HG03565 (cell line): ENCODE results near the gene XYLB.
"Not testable (repeated sequence)": the region's sequence is repeated elsewhere in the genome, so short reads cannot be mapped to it uniquely, and the experiment has no call there.

ENCODE experiments used
- ATAC-seq: cut with Tn5 transposase; IDR thresholded peaks from one replicate; pipeline ENCODE4 v1.9.1; 2021; ENCODE audit warnings: mild to moderate bottlenecking, moderate library complexity; ENCODE audit not compliant: unreplicated experiment

XYLB gene

DNA sequence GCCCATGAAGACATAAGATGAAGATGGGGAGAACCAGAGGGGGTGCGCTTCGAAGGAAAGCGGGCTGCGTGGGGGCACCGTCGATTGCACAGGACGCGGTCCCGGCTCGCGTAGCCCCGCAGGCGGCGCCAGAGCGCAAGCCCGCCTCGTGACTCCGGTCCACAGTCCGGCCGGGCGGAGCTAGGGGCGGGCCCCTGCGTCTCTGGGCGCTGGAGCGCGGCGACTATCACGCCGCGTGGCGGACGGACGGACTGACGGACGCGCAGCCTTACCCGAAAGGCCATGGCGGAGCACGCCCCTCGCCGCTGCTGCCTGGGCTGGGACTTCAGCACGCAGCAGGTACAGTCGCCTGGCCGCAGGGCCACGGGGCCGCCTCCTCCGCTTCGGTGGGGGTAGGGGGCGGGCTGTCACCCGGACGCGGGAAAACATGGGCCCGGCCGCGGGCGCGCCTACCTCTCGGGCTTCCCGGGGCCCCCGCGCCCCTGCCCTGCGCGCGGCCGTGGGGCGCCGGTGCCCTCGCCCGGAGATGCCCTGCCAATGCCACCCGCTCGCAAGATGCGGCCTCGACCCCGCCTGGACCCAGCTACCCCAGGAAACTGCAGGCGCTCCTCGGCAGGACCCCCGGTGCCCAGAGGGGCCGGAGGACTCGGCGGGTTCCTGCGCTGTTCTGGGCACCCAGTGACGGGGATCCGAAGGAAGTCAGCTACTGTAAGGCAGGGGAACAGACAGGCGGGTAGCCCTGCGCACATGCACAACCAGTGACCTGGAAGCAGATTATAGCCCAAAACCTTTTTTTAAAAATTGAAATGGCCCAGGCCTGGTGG, at the start of gene XYLB:
TSS of gene XYLB (plus strand) at position 199 of the 824 bp plus-strand sequence. CDS start at position 283, 84 bp downstream.
- peak; percentile 97 for ATAC-seq

- ATAC-seq = not testable (repeated sequence)
Measured at GRCh38 chr3:38297053-38297452, 49.5 kb upstream of the XYLB start.

GRCh38 chr3:38297537-38297936, 49.0 kb upstream of the XYLB start:
- no peak for ATAC-seq

DNA sequence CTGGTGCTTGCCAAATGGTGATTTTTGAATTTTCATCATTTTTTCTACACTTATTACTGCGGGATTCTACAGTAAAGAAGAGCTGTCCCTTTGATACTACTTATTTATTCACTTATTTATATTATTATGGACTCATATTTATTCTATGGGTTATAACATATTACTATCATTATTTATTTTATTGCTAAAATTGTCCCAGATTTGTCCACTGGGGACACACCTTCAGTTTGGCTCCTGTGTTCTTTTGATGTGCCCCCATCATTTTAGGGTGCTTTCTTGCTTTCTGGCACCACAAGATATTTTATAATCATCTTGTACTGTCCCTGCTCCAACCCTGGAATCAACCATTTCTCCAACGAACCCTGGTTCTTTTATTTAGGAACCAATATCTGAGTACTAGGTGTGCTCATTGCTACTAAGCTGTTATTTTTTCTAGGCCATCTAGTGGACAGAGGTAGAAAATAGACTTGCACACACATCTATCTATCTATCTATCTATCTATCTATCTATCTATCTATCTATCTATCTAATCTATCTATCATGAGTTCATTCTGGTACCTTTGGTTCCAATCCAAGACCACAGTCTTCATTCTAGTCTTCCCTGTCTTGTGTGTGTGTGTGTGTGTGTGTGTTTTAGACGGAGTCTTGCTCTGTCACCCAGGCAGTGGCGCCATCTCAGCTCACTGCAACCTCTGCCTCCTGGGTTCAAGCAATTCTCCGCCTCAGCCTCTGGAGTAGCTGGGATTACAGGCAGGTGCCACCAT, 48.5 kb upstream of the XYLB start:
- ATAC-seq = no peak

GRCh38 chr3:38306941-38307340, 39.6 kb upstream of the XYLB start:
- no peak for ATAC-seq

- ATAC-seq = no peak
Measured at GRCh38 chr3:38307599-38307998, 39.0 kb upstream of the XYLB start.

- no peak for ATAC-seq
Measured at GRCh38 chr3:38308456-38308855, 38.1 kb upstream of the XYLB start.

DNA sequence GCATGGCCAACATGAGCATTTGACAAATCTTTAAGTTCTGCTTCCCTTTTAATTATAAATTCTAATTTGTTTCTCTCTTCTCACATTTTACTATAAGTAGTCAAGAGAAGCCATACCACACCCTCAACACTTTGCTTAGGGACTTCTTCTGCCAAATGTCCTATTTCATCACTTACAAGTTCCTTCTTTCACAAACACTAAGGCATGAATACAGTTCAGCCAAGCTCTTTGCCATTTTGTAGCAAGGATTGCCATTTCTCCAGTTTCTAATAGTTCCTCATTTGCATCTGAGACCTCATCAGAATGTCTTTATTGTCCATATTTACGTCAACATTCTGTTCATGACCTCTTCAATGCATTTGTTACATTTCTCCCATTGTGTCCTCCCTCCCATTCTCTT, 35.1 kb upstream of the XYLB start:
- ATAC-seq = no peak

DNA sequence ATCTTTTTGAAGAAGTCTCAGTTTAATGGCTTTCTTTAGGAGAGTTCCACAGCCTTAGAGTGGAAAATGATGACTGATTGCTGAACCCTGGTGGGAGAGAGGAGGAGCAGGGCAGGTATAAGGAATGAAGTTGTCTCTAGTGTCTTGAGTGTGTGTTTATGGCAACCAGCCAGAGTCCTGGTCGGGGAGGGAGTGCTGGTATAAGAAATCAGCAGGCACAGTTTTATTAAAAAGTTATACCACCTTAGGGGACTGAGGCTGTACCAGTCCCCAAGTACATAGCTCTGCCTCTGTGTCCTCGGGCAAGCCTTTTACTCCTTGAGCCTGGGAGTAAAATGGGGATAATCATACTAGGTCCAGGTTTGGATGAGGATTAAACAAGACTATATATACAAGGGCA, 34.6 kb upstream of the XYLB start:
- ATAC-seq = no peak

DNA sequence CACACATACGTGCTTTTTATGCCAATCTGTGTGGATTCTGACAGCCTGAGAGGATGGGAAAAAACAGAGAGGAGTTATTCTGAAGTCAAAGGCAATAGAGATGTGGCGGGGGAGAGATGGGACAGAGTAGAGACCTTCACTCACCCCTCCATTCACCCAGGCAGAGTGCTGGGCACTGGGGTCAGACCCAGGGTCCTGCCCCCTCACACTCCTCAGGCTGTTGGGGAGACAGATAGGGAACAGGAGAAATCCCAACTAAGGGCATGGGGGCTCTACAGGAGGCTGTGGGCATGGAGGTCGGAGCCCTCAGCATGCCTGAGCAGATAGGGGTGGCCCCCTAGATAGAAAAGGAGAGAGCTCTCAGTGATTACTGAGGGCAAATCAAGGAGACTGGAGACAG, 34.2 kb upstream of the XYLB start:
- no peak for ATAC-seq

DNA sequence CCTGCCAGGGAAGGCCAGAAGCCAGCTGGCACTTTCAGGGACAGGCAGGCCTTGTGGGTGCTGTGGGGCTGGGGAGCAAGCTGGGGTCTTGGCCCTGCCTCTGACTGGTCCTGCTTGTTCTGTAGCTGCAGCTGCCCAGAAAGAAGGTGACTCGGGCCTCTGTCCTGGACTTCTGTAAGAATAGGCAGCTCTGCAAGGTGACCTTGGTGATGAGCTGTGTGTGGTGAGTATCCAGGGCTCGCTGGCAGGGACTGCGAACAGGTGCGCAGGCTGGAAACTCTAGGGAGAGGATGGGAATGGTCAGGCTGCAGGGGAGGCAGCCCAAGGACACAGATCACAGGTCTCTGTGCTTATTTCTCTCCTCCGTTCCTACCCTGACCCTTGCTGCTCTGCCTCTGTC, 33.3 kb upstream of the XYLB start:
- no peak for ATAC-seq

DNA sequence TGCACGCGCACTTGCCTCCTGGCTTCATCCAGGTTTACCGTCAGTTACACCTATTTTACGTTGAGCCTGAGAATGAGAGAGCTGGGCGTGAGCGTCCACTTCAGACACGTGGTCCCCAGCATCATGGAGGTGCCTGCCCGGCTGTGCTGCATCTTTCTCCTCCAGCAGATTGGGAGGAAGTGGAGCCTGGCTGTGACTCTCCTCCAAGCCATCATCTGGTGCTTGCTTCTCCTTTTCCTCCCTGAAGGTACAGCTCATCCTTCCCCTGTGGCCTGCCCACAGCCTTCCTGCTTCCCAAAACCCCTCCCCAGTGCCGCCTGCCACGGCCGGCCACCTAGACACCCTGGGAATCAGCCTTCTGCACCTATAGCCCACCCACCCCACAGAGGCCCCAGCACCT, 32.9 kb upstream of the XYLB start:
- ATAC-seq = no peak

GRCh38 chr3:38314112-38314763, 32.3 kb upstream of the XYLB start:
- ATAC-seq = no peak

- ATAC-seq = no peak
Measured at GRCh38 chr3:38314764-38315487, 31.7 kb upstream of the XYLB start.

GRCh38 chr3:38315488-38316230, 30.9 kb upstream of the XYLB start:
- ATAC-seq = no peak

DNA sequence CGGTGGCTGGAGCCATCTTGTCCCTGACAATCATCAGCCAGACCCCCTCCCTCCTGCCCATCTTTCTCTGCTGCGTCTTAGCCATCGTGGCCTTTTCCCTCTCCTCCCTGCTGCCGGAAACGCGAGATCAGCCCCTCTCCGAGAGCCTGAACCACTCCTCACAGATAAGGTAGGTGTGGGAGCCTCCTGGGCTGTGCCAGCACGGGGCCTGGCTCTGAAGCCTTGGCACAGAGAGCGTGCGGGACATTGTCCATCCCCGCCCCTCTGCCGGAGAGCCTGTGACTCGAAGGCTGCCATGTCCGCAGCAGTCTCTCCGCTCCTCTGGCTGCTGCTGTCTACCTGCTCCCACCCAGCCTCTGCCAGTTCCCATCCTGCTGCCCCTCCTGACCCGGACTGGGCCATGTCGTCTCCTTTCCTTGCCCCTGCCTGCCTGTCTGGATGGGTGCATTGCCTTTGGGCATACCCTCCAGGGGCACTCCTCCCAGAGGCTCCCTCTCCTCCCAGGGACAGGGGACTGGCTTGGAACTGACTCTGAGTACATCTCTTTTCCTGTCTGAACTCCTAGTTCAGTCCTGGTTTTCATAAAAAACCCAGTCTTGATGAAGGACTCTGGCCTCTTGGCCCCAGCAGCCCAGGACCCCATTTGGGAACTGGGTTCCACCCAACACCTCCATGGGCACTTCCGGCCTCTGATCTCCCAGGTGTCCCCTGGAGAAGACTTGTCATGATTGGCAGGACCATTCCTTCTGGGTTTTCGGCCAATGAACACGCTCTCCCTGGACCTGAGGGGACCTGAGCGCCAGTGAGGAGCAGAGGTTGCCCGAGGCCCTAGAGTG, 30.0 kb upstream of the XYLB start:
- ATAC-seq = no peak

DNA sequence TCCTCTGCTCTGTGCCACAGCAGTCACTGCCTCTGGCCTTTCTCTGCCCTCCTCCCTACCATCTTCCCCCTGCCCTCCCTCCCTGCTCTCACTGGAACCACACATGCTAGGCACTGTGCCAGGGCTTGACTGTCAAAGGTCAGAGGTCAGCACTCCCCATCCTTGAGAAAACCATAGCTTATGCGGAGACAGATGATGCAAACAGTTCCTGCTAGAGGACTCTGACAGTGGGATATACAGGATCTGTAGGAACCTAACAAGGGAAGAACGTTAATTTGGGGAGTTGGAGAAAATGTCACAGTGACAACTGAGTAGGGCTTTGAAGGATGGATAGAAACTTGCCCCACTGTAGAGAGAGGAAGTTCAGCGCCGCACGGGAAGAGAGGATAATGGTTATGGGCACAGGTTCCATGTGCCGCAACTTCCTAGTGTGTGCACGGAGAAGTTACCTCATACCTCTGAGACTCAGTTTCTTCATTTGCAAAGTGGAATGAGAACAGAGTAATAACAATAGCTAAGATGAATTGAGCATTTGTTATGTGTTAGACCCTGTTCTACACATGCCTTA, 29.3 kb upstream of the XYLB start:
- no peak for ATAC-seq

DNA sequence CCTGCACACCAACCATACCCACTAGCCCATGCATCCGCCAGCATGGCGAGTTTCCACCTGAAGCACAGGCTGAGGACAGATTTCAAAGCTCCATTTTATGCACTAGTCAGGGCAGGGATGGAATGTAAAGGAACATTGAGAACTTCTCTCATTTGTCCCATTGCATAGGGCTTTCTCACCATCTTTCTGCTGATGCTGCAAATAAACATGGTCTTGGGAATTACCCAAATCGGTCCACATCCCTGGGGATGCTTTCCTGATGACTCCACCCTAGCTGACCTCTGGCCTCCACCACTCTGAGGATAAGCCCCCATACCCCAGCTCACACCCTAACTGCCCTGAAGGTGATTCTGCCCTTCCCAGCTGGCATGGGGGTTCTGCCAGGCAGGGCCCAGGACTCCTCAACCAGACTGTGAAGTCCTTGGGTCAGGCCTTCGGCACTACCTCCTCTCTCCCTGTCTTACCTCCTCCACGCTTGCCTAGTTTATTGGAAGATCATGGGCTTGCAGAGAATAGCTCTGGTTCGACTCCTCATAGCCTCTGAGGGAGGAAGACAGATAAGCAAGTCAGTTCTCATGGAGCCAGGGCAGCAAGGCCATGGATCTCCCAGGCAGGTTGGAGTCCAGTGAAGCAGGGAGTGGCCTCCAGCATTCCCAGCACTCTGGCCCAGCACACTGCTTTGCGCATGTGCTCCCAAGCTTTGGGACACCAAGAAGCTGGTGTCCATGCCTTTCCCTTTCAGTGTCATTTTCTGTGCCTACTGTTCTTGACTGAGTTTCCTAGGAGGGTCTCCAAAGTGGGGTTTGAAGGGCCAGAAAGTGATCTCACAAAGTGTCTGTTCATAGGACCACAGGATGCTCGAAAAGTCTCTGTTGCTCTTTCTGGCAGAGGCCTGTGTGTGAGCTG, 27.6 kb upstream of the XYLB start:
- no peak for ATAC-seq
